Stimulated activated CD4-positive, alpha-beta T cell treated with anti-CD3 and anti-CD28 coated beads, Interleukin-4, amount 100 ng/mL, for 48 hours (primary cell): ENCODE data around the gene RRH.

Experiments used
- DNase-seq, 2 donors: peaks; one replicate each; pipeline ENCODE4 v3.0.0-alpha.2; 2020; ENCODE audit warnings: low read depth in 2 of 2

Gene RRH

GRCh38 chr4:109887071-109887470 is 59.3 kb downstream of the RRH start:
- DNase-seq, result no peak

- no peak for DNase-seq
Observed at GRCh38 chr4:109890076-109890475, 62.3 kb downstream of the RRH start.
